Thyroid gland (tissue), 4 donors: ENCODE results near the gene LRRC8D. TPM values are rescaled to one million over a fixed set of nuclear protein-coding genes. Genes with fewer than 3 reads are reported as not detected.

Experiments used
- DNase-seq, 2 donors: peaks; one replicate each; pipeline ENCODE4 v3.0.0-alpha.2; 2019
- H3K27ac ChIP-seq, 3 donors: fragments of 200-600 bp; sonication (generic); 1 replicate in 2 of 3; 2 replicates in 1 of 3; pipeline ENCODE4 v1.5.1; 2016 to 2019; ENCODE audit warnings: mild to moderate bottlenecking in 1 of 3, moderate library complexity in 1 of 3
- H3K27me3 ChIP-seq: fragments of 200-600 bp; sonication (generic); one replicate; pipeline ENCODE4 v1.5.1; 2019
- H3K36me3 ChIP-seq, 2 donors: fragments of 200-600 bp; sonication (generic); one replicate each; pipeline ENCODE4 v1.5.1; 2016 to 2019
- H3K4me1 ChIP-seq, 2 donors: fragments of 200-600 bp; sonication (generic); one replicate each; pipeline ENCODE4 v1.5.1; 2017 to 2019
- H3K4me3 ChIP-seq, 3 donors: fragments of 200-600 bp; sonication (generic); replicated peaks in 1 of 3; 1 replicate in 2 of 3; 2 replicates in 1 of 3; pipeline ENCODE4 v1.5.1; 2016; ENCODE audit warnings: mild to moderate bottlenecking in 1 of 3
- H3K9me3 ChIP-seq: fragments of 200-600 bp; sonication (generic); one replicate; pipeline ENCODE4 v1.5.1; 2017
- CTCF ChIP-seq, 6 experiments: fragments of 200-600 bp in 3 of 6; fragments of 450-650 bp in 3 of 6; sonication (generic) in 3 of 6; IDR thresholded peaks; one replicate each; pipeline ENCODE4 v1.5.1; 2016 to 2019; ENCODE audit warnings: antibody characterized with exemption in 6 of 6, mild to moderate bottlenecking in 2 of 6, inconsistent platforms in 1 of 6, moderate library complexity in 1 of 6
- POLR2A ChIP-seq, 2 donors: fragments of 450-650 bp; IDR thresholded peaks; one replicate each; pipeline ENCODE4 v1.6.1; 2017; ENCODE audit warnings: antibody characterized with exemption in 2 of 2, mild to moderate bottlenecking in 2 of 2, moderate library complexity in 1 of 2
- WGBS, 2 donors: methylation state at CpG; one replicate each; pipeline ENCODE4 v1.1.5; 2017; 5-methylcytosine and 5-hydroxymethylcytosine counted together
- intact Hi-C: fragments of 100-400 bp; cut with DNase I; formaldehyde crosslinking; loops from one replicate; pipeline ENCODE4 v1.15.1; 2023
- total RNA-seq, 4 donors: library from RNA; depleted of rRNA; stranded (reverse); fragments of >200 nt; gene quantifications; one replicate each; pipeline ENCODE4 v1.2.3, GENCODE V29; 2016

The LRRC8D gene
- total RNA-seq, 4 donors from 2014 or later: 21.1 to 46.7 (median 35.3) TPM

GRCh38 chr1:89865498-89866382, 44.9 kb downstream of the LRRC8D start:
- Histone ChIP-seq H3K4me1 (peaks cover 12 to 17% of the 10 kb centered on the region in 2 donors), H3K27me3 (no peaks in the 10 kb centered on the region), H3K9me3 (no peaks in the 10 kb centered on the region), H3K27ac (no peak overlapping the region), H3K4me3 (no peak overlapping the region), H3K36me3 (no peaks in the 10 kb centered on the region)
- intact Hi-C loops: no loop called here
- no peak for DNase-seq
- WGBS, 2 donors: 78 to 85% methylated on average over 4 of the region's 4 CpGs
- TF ChIP-seq POLR2A (IDR thresholded peaks at IDR 0.05): no peak
- no peak for TF ChIP-seq CTCF (IDR thresholded peaks at IDR 0.05)

- intact Hi-C loops: no loop called here
- TF ChIP-seq POLR2A (IDR thresholded peaks at IDR 0.05): no peak
- no peak for TF ChIP-seq CTCF (IDR thresholded peaks at IDR 0.05)
- DNase-seq: no peak
- 95% methylated on average over 7 of the region's 7 CpGs for WGBS, 2 donors
- no peaks in the 10 kb centered on the region for H3K36me3 ChIP-seq
- no peaks in the 10 kb centered on the region for H3K9me3 ChIP-seq
- no peak overlapping the region for H3K4me3 ChIP-seq
- peaks cover 12 to 17% of the 10 kb centered on the region in 2 donors for H3K4me1 ChIP-seq
- H3K27ac ChIP-seq: no peak overlapping the region
- no peaks in the 10 kb centered on the region for H3K27me3 ChIP-seq
These were observed 45.7 kb downstream of the LRRC8D start for GRCh38 chr1:89866568-89866967.

GRCh38 chr1:89870998-89871397, 50.2 kb downstream of the LRRC8D start:
- no peaks in the 10 kb centered on the region for H3K36me3 ChIP-seq
- H3K27me3 ChIP-seq: no peaks in the 10 kb centered on the region
- no peaks in the 10 kb centered on the region for H3K9me3 ChIP-seq
- no peak overlapping the region for H3K27ac ChIP-seq
- 93 to 96% methylated on average over 3 of the region's 3 CpGs for WGBS, 2 donors
- peaks cover 2 to 5% of the 10 kb centered on the region in 2 donors for H3K4me1 ChIP-seq
- DNase-seq: no peak
- intact Hi-C loops: no loop called here
- no peak for TF ChIP-seq CTCF (IDR thresholded peaks at IDR 0.05)
- no peak for TF ChIP-seq POLR2A (IDR thresholded peaks at IDR 0.05)
- no peak overlapping the region for H3K4me3 ChIP-seq

- no peak for DNase-seq
- H3K4me3 ChIP-seq: no peak overlapping the region
- no peaks in the 10 kb centered on the region for H3K36me3 ChIP-seq
- H3K9me3 ChIP-seq: no peaks in the 10 kb centered on the region
- intact Hi-C loops: no loop called here
- peaks cover 1 to 8% of the 10 kb centered on the region in 2 donors for H3K4me1 ChIP-seq
- TF ChIP-seq POLR2A (IDR thresholded peaks at IDR 0.05): no peak
- WGBS, 2 donors: 94 to 97% methylated on average over 9 of the region's 9 CpGs
- H3K27ac ChIP-seq: no peak overlapping the region
- H3K27me3 ChIP-seq: no peaks in the 10 kb centered on the region
These were observed 51.1 kb downstream of the LRRC8D start for GRCh38 chr1:89871768-89872473.

- WGBS, 2 donors: 89 to 96% methylated on average over 1 of the region's 1 CpG
- intact Hi-C loops: no loop called here
- H3K36me3 ChIP-seq: no peaks in the 10 kb centered on the region
- TF ChIP-seq POLR2A (IDR thresholded peaks at IDR 0.05) (no peak), CTCF (IDR thresholded peaks at IDR 0.05) (no peak)
- H3K4me3 ChIP-seq: no peak overlapping the region
- H3K27me3 ChIP-seq: no peaks in the 10 kb centered on the region
- no peaks in the 10 kb centered on the region for H3K9me3 ChIP-seq
- no peak for DNase-seq
- peaks cover 5 to 11% of the 10 kb centered on the region in 2 donors for H3K4me1 ChIP-seq
- H3K27ac ChIP-seq: no peak overlapping the region
These were observed 51.7 kb downstream of the LRRC8D start for GRCh38 chr1:89872567-89872966.
